ENCODE measurements around the gene WDR7. TPM values are rescaled to one million over a fixed set of nuclear protein-coding genes. Genes with fewer than 3 reads are reported as not detected.

Gene WDR7
- total RNA-seq, 1 donor: 30.7 TPM

GRCh38 chr18:56884511-56884910, 233.4 kb downstream of the WDR7 start:
- H3K4me3 ChIP-seq (ENCODE audit: low read depth, low read length): no peak overlapping the region
- TF ChIP-seq CTCF (IDR thresholded peaks at IDR 0.05; ENCODE audit: insufficient read depth, low read depth, low read length): no peak
- no peak for DNase-seq (ENCODE audit: low read depth)

- TF ChIP-seq CTCF (IDR thresholded peaks at IDR 0.05; ENCODE audit: insufficient read depth, low read depth, low read length): no peak
- no peak overlapping the region for H3K4me3 ChIP-seq (ENCODE audit: low read depth, low read length)
- no peak for DNase-seq (ENCODE audit: low read depth)
These were observed 237.8 kb downstream of the WDR7 start for GRCh38 chr18:56888978-56889377.

DNA sequence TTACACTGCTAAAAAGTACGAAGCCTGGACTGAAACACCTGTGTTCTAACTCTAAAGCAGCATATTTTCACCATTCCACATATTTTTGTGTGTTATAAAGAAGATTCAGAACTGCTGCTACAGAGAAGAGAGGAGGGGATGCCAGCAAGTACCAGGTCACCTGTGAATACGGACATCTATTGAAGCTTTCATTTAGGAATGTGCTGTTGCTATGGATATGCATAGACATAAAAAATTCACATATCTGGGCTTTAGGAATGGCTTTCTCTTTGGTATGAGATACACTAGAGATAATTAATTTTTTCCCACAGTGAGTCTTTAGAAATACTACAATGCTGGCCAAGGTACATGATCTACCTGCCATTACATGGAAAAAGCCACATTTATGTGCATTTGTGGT, 238.5 kb downstream of the WDR7 start:
- H3K4me3 ChIP-seq (ENCODE audit: low read depth, low read length): no peak overlapping the region
- peak; percentile 7 for DNase-seq (ENCODE audit: low read depth)
- TF ChIP-seq CTCF (IDR thresholded peaks at IDR 0.05; ENCODE audit: insufficient read depth, low read depth, low read length): no peak

- TF ChIP-seq CTCF (IDR thresholded peaks at IDR 0.05; ENCODE audit: insufficient read depth, low read depth, low read length): no peak
- peak; percentile 80 for DNase-seq (ENCODE audit: low read depth)
These were observed 239.5 kb downstream of the WDR7 start for GRCh38 chr18:56890632-56891031.

GRCh38 chr18:56891116-56891515, 240.0 kb downstream of the WDR7 start:
- TF ChIP-seq CTCF (IDR thresholded peaks at IDR 0.05; ENCODE audit: insufficient read depth, low read depth, low read length): no peak
- H3K4me3 ChIP-seq (ENCODE audit: low read depth, low read length): no peak overlapping the region
- no peak for DNase-seq (ENCODE audit: low read depth)

More at GRCh38 chr18:56890632-56891031, 239.5 kb downstream of the WDR7 start:
- no peak overlapping the region for H3K4me3 ChIP-seq (ENCODE audit: low read depth, low read length)

GRCh38 chr18:56891870-56892269, 240.7 kb downstream of the WDR7 start:
- no peak overlapping the region for H3K4me3 ChIP-seq (ENCODE audit: low read depth, low read length)
- no peak for DNase-seq (ENCODE audit: low read depth)
- TF ChIP-seq CTCF (IDR thresholded peaks at IDR 0.05; ENCODE audit: insufficient read depth, low read depth, low read length): no peak

GRCh38 chr18:56897122-56897521, 246.0 kb downstream of the WDR7 start:
- no peak for DNase-seq (ENCODE audit: low read depth)
- no peak overlapping the region for H3K4me3 ChIP-seq (ENCODE audit: low read depth, low read length)
- TF ChIP-seq CTCF (IDR thresholded peaks at IDR 0.05; ENCODE audit: insufficient read depth, low read depth, low read length): no peak

Data from fibroblast of villous mesenchyme (primary cell).